Measurements from ENCODE around the gene ADPRHL1.
"Not testable (repeated sequence)": the region's sequence is repeated elsewhere in the genome, so short reads cannot be mapped to it uniquely, and the experiment has no call there.

DNA sequence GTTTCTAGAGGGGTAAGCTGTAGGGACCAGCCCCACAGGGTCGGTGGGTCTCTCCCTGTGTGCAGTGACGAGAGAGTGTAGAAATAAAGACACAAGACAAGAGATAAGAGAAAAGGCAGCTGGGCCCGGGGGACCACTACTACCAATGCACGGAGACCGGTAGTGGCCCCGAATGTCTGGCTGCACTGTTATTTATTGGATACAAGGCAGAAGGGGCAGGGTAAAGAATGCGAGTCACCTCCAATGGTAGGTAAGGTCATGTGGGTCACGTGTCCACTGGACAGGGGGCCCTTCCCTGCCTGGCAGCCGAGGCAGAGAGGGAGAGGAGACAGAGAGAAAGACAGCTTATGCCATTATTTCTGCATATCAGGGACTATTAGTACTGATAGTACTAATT lies 2.9 kb downstream of the ADPRHL1 start:
- TF ChIP-seq, protein P1, sequence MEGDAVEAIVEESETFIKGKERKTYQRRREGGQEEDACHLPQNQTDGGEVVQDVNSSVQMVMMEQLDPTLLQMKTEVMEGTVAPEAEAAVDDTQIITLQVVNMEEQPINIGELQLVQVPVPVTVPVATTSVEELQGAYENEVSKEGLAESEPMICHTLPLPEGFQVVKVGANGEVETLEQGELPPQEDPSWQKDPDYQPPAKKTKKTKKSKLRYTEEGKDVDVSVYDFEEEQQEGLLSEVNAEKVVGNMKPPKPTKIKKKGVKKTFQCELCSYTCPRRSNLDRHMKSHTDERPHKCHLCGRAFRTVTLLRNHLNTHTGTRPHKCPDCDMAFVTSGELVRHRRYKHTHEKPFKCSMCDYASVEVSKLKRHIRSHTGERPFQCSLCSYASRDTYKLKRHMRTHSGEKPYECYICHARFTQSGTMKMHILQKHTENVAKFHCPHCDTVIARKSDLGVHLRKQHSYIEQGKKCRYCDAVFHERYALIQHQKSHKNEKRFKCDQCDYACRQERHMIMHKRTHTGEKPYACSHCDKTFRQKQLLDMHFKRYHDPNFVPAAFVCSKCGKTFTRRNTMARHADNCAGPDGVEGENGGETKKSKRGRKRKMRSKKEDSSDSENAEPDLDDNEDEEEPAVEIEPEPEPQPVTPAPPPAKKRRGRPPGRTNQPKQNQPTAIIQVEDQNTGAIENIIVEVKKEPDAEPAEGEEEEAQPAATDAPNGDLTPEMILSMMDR (IDR thresholded peaks at IDR 0.05), result not testable (repeated sequence)
- not testable (repeated sequence) for TF ChIP-seq EZH2 (IDR thresholded peaks at IDR 0.05; ENCODE audit: borderline replicate concordance, insufficient read depth, low read depth, low read length, poor library complexity, severe bottlenecking)
